Measurements from ENCODE around the gene MAP2. TPM values are rescaled to one million over a fixed set of nuclear protein-coding genes. Genes with fewer than 3 reads are reported as not detected.

Gene MAP2
- total and polyA plus RNA-seq, 2 of the 13 experiments (the other 11 are each of a cell fraction or from before 2014, with no cell fraction given): 0.08 TPM; not detected in 1

- TF ChIP-seq, protein P1, sequence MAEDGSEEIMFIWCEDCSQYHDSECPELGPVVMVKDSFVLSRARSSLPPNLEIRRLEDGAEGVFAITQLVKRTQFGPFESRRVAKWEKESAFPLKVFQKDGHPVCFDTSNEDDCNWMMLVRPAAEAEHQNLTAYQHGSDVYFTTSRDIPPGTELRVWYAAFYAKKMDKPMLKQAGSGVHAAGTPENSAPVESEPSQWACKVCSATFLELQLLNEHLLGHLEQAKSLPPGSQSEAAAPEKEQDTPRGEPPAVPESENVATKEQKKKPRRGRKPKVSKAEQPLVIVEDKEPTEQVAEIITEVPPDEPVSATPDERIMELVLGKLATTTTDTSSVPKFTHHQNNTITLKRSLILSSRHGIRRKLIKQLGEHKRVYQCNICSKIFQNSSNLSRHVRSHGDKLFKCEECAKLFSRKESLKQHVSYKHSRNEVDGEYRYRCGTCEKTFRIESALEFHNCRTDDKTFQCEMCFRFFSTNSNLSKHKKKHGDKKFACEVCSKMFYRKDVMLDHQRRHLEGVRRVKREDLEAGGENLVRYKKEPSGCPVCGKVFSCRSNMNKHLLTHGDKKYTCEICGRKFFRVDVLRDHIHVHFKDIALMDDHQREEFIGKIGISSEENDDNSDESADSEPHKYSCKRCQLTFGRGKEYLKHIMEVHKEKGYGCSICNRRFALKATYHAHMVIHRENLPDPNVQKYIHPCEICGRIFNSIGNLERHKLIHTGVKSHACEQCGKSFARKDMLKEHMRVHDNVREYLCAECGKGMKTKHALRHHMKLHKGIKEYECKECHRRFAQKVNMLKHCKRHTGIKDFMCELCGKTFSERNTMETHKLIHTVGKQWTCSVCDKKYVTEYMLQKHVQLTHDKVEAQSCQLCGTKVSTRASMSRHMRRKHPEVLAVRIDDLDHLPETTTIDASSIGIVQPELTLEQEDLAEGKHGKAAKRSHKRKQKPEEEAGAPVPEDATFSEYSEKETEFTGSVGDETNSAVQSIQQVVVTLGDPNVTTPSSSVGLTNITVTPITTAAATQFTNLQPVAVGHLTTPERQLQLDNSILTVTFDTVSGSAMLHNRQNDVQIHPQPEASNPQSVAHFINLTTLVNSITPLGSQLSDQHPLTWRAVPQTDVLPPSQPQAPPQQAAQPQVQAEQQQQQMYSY (CRISPR knock-in tag; IDR thresholded peaks at IDR 0.05): peak; percentile 70; the same call in 1 of the 2 replicates
- TF ChIP-seq ZBTB7A (CRISPR knock-in tag; IDR thresholded peaks at IDR 0.05): 0 out of 2 replicates have a peak, but pooled peaks have one; percentile 64
- peak; percentile 62; the same call in 1 of the 2 replicates for TF ChIP-seq NFE2L1 (CRISPR knock-in tag; IDR thresholded peaks at IDR 0.05; ENCODE audit: borderline replicate concordance)
- TF ChIP-seq ZNF782 (CRISPR knock-in tag; IDR thresholded peaks at IDR 0.05; ENCODE audit: borderline replicate concordance): peak; percentile 95
- TF ChIP-seq ZNF20 (CRISPR knock-in tag; IDR thresholded peaks at IDR 0.05): 0 out of 2 replicates have a peak, but pooled peaks have one; percentile 68
- TF ChIP-seq ZNF644 (CRISPR knock-in tag; IDR thresholded peaks at IDR 0.05; ENCODE audit: low read depth): 0 out of 2 replicates have a peak, but pooled peaks have one; percentile 47
- no peak for TF ChIP-seq ZNF550 (CRISPR knock-in tag; IDR thresholded peaks at IDR 0.05; ENCODE audit: borderline replicate concordance)
- TF ChIP-seq FUBP1 (CRISPR knock-in tag; IDR thresholded peaks at IDR 0.05; ENCODE audit: borderline replicate concordance): no peak
- TF ChIP-seq, protein P2, sequence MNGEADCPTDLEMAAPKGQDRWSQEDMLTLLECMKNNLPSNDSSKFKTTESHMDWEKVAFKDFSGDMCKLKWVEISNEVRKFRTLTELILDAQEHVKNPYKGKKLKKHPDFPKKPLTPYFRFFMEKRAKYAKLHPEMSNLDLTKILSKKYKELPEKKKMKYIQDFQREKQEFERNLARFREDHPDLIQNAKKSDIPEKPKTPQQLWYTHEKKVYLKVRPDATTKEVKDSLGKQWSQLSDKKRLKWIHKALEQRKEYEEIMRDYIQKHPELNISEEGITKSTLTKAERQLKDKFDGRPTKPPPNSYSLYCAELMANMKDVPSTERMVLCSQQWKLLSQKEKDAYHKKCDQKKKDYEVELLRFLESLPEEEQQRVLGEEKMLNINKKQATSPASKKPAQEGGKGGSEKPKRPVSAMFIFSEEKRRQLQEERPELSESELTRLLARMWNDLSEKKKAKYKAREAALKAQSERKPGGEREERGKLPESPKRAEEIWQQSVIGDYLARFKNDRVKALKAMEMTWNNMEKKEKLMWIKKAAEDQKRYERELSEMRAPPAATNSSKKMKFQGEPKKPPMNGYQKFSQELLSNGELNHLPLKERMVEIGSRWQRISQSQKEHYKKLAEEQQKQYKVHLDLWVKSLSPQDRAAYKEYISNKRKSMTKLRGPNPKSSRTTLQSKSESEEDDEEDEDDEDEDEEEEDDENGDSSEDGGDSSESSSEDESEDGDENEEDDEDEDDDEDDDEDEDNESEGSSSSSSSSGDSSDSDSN (CRISPR knock-in tag; IDR thresholded peaks at IDR 0.05): peak; percentile 76
- TF ChIP-seq KDM6A (CRISPR knock-in tag; IDR thresholded peaks at IDR 0.05; ENCODE audit: low read depth): 0 out of 2 replicates have a peak, but pooled peaks have one; percentile 36
- peak; percentile 47; the same call in 1 of the 2 replicates for TF ChIP-seq E2F1 (CRISPR knock-in tag; IDR thresholded peaks at IDR 0.05)
- TF ChIP-seq RELA (CRISPR knock-in tag; IDR thresholded peaks at IDR 0.05): peak; percentile 92; the same call in 1 of the 2 replicates
- TF ChIP-seq ZFAT (CRISPR knock-in tag; conservative IDR thresholded peaks at IDR 0.05): no peak
- peak; percentile 79; the same call in 1 of the 2 replicates for TF ChIP-seq KMT2B (CRISPR knock-in tag; IDR thresholded peaks at IDR 0.05)
- TF ChIP-seq, protein P3, sequence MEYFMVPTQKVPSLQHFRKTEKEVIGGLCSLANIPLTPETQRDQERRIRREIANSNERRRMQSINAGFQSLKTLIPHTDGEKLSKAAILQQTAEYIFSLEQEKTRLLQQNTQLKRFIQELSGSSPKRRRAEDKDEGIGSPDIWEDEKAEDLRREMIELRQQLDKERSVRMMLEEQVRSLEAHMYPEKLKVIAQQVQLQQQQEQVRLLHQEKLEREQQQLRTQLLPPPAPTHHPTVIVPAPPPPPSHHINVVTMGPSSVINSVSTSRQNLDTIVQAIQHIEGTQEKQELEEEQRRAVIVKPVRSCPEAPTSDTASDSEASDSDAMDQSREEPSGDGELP (IDR thresholded peaks at IDR 0.05; ENCODE audit: borderline replicate concordance, low read depth): no peak
- no peak for TF ChIP-seq MATR3 (CRISPR knock-in tag; IDR thresholded peaks at IDR 0.05)
- peak; percentile 68; the same call in 1 of the 2 replicates for TF ChIP-seq ZNF720 (CRISPR knock-in tag; IDR thresholded peaks at IDR 0.05)
- TF ChIP-seq PAF1 (CRISPR knock-in tag; IDR thresholded peaks at IDR 0.05): no peak
- peak; percentile 94; the same call in 1 of the 2 replicates for TF ChIP-seq ZNF253 (CRISPR knock-in tag; IDR thresholded peaks at IDR 0.05; ENCODE audit: borderline replicate concordance)
These were observed 347.8 kb downstream of the MAP2 start, which contains the start of gene UNC80 (continued) for GRCh38 chr2:209771474-209772289.

All from HepG2 (cell line).